AG10803 (cell line): ENCODE results near the gene LSAMP.

Experiments
- DNase-seq: peaks from one replicate; pipeline ENCODE4 v3.0.0; 2010; ENCODE audit warnings: low read depth
- H3K4me3 ChIP-seq: 2 replicates; pipeline ENCODE4 v1.5.1; 2011; ENCODE audit warnings: mild to moderate bottlenecking, low read length, control low read depth
- CTCF ChIP-seq: conservative IDR thresholded peaks from 2 replicates; pipeline ENCODE4 v1.5.1; 2011; ENCODE audit warnings: mild to moderate bottlenecking, low read length, control low read depth, inconsistent platforms

LSAMP gene

GRCh38 chr3:116059421-116060096 is 385.7 kb downstream of the LSAMP start:
- H3K4me3 ChIP-seq = no peak overlapping the region
- peak; percentile 75 for DNase-seq
- TF ChIP-seq CTCF = no peak; the same call in 1 of the 2 replicates

DNA sequence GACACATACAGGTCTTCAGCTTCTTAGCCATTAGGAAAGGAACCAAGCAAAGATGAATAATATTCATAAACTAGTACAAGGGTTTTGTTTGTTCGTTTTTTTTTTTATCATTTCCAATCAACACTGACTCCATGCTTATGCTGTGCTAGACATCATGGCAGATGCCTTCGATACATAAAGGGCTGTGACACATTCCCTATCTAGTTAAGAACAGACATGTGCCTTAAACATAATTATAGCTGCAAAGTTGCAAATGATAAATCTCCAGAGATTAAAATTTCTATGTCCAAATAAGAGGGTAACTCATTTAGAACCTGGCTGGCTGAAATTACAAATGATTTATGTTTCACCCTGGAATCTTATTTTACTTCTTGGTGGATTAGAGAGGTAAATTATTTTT is 386.4 kb downstream of the LSAMP start:
- TF ChIP-seq CTCF = no peak
- DNase-seq = no peak

GRCh38 chr3:116057400-116058006 is 387.8 kb downstream of the LSAMP start:
- TF ChIP-seq CTCF = no peak
- peak; percentile 35 for DNase-seq
- H3K4me3 ChIP-seq = no peak overlapping the region

More for the DNA sequence above, 386.4 kb downstream of the LSAMP start:
- H3K4me3 ChIP-seq = no peak overlapping the region

- no peak for DNase-seq
- no peak for TF ChIP-seq CTCF
- no peak overlapping the region for H3K4me3 ChIP-seq
Measured at GRCh38 chr3:116056280-116056679, 389.0 kb downstream of the LSAMP start.

DNA sequence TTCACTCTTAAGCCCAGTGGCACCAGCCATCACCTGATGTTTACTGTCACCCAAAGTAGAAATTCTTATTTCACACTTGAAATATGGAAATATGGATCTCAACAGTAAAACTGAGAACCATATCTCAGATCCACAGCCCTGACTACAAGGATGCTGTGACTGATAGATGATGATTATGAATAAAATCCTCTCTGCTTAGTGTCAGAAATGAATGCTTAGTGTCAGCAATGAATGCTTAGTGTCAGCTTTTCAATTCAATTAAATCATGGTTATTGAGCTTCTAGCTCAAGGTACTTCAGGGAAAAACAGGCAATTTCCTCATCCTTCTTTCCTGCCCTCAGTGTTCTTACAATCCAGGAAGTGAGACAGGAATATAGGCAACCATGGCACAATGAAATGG is 392.3 kb downstream of the LSAMP start:
- no peak for DNase-seq
- no peak for TF ChIP-seq CTCF
- H3K4me3 ChIP-seq = no peak overlapping the region

- TF ChIP-seq CTCF = no peak
- H3K4me3 ChIP-seq = no peak overlapping the region
- DNase-seq = no peak
Measured at GRCh38 chr3:116052602-116053001, 392.7 kb downstream of the LSAMP start.

DNA sequence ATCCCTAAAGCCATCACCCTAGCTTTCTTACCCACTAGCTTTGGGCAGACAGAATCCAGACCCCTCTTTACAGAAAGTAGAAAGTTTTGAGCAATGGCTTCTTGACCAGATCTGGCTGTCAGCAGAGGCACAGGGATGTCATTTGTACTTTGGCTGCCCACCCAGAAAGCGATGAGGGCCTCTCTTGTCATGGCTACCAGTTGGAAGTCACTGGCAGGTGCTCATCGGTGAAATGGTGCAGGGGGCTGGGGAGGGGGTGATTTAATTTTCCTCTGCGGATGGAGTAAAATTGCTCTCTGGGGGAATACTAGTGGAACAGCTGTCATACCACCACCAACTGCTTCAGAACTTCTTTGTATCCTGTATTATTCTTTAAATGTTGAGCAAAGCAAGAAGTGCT is 393.7 kb downstream of the LSAMP start:
- H3K4me3 ChIP-seq = no peak overlapping the region
- no peak for TF ChIP-seq CTCF
- DNase-seq = no peak
